GM23338 (cell line): ENCODE results near the gene NTM. TPM values are rescaled to one million over a fixed set of nuclear protein-coding genes. Genes with fewer than 3 reads are reported as not detected.

Experiments used
- ATAC-seq: fragments of 200-7000 bp; cut with Tn5 transposase; 3 replicates; pipeline ENCODE4 v1.9.1; 2020
- DNase-seq: peaks from one replicate; pipeline ENCODE4 v3.0.0-alpha.2; 2015; ENCODE audit warnings: low spot score
- H2AFZ ChIP-seq: fragments of 200-600 bp; sonication (generic); 2 replicates; pipeline ENCODE4 v1.8.0; 2016; ENCODE audit warnings: antibody characterized with exemption, mild to moderate bottlenecking, moderate library complexity
- H3F3A ChIP-seq: fragments of 200-600 bp; sonication (generic); replicated peaks from 2 replicates; pipeline ENCODE4 v1.8.0; 2017; ENCODE audit warnings: antibody characterized with exemption, mixed run types, low read depth
- H3K27ac ChIP-seq: fragments of 200-600 bp; sonication (generic); 2 replicates; pipeline ENCODE4 v1.6.1; 2016; ENCODE audit warnings: low read depth
- H3K27me3 ChIP-seq: fragments of 200-600 bp; sonication (generic); 2 replicates; pipeline ENCODE4 v1.8.0; 2016; ENCODE audit warnings: mild to moderate bottlenecking, mixed run types, moderate library complexity; ENCODE audit not compliant: insufficient read depth
- H3K36me3 ChIP-seq: fragments of 200-600 bp; sonication (generic); 2 replicates; pipeline ENCODE4 v1.8.0; 2016; ENCODE audit warnings: mild to moderate bottlenecking; ENCODE audit not compliant: insufficient read depth
- H3K4me1 ChIP-seq: fragments of 200-600 bp; sonication (generic); 2 replicates; pipeline ENCODE4 v1.8.0; 2016; ENCODE audit warnings: mild to moderate bottlenecking, moderate library complexity; ENCODE audit not compliant: insufficient read depth
- H3K4me2 ChIP-seq: fragments of 200-600 bp; sonication (generic); 2 replicates; pipeline ENCODE4 v1.7.1; 2017; ENCODE audit warnings: mixed run types
- H3K4me3 ChIP-seq: fragments of 200-600 bp; sonication (generic); 2 replicates; pipeline ENCODE4 v1.6.1; 2016; ENCODE audit warnings: mixed run types
- H3K79me2 ChIP-seq: fragments of 200-600 bp; sonication (generic); replicated peaks from 2 replicates; pipeline ENCODE4 v1.8.0; 2017; ENCODE audit warnings: mild to moderate bottlenecking; ENCODE audit not compliant: insufficient read depth
- H3K9me2 ChIP-seq: fragments of 200-600 bp; sonication (generic); 2 replicates; pipeline ENCODE4 v1.8.0; 2017; ENCODE audit not compliant: insufficient read depth
- H4K20me1 ChIP-seq: fragments of 200-600 bp; sonication (generic); replicated peaks from 2 replicates; pipeline ENCODE4 v1.8.0; 2017; ENCODE audit warnings: mild to moderate bottlenecking; ENCODE audit not compliant: insufficient read depth
- H3K27ac Mint-ChIP-seq: 2 replicates; pipeline ENCODE4 v1.8.0; 2020; ENCODE audit warnings: inconsistent platforms, mild to moderate bottlenecking, moderate library complexity, mixed read lengths
- H3K27me3 Mint-ChIP-seq: 3 replicates; pipeline ENCODE4 v1.8.0; 2022; ENCODE audit warnings: low read depth, mild to moderate bottlenecking, moderate library complexity, mixed read lengths, inconsistent platforms; ENCODE audit not compliant: insufficient read depth, poor library complexity
- H3K36me3 Mint-ChIP-seq: 3 replicates; pipeline ENCODE4 v1.8.0; 2021; ENCODE audit warnings: low read depth, mild to moderate bottlenecking, inconsistent platforms, moderate library complexity, mixed read lengths
- H3K4me1 Mint-ChIP-seq: 3 replicates; pipeline ENCODE4 v1.8.0; 2020; ENCODE audit warnings: mild to moderate bottlenecking, inconsistent platforms, mixed read lengths
- H3K4me3 Mint-ChIP-seq: 3 replicates; pipeline ENCODE4 v1.8.0; 2021; ENCODE audit warnings: moderate library complexity, mild to moderate bottlenecking, inconsistent platforms, mixed read lengths
- H3K9me3 Mint-ChIP-seq: 3 replicates; pipeline ENCODE4 v1.8.0; 2020; ENCODE audit warnings: moderate library complexity, mild to moderate bottlenecking, inconsistent platforms, mixed read lengths
- EZH2phosphoT487 ChIP-seq: fragments of 200-600 bp; sonication (generic); IDR thresholded peaks from one replicate; pipeline ENCODE4 v1.8.1; 2018; ENCODE audit warnings: antibody characterized with exemption; ENCODE audit not compliant: unreplicated experiment
- NANOG ChIP-seq: IDR thresholded peaks from 2 replicates; pipeline ENCODE4 v1.6.1; 2016; ENCODE audit warnings: antibody characterized with exemption, borderline replicate concordance
- STAT1 ChIP-seq: IDR thresholded peaks from one replicate; pipeline ENCODE4 v1.6.1; 2016; ENCODE audit warnings: antibody characterized with exemption; ENCODE audit not compliant: unreplicated experiment
- polyA plus RNA-seq: library from polyadenylated mRNA; unstranded; fragments of >200 nt; fragmentation: Nextera tagmentation; extraction: Ambion mirVana; gene quantifications from 2 replicates; pipeline ENCODE4 v1.2.1, GENCODE V29; 2016
- total RNA-seq: library from RNA; depleted of rRNA; stranded (reverse); fragments of >200 nt; shearing (Covaris generic); gene quantifications from 2 replicates; pipeline ENCODE4 v1.2.3, GENCODE V29; 2014
- TF ChIP-seq, protein P1 (sequence below): fragments of 250-450 bp; sonication (Bioruptor Pico); IDR thresholded peaks from 2 replicates; pipeline ENCODE4 v1.5.0; 2020; ENCODE audit warnings: mild to moderate bottlenecking, moderate library complexity
- TF ChIP-seq, protein P2 (sequence below): IDR thresholded peaks from 2 replicates; pipeline ENCODE4 v1.6.1; 2016; ENCODE audit warnings: antibody characterized with exemption

NTM gene
- total and polyA plus RNA-seq, 2 experiments from 2014 or later: 10.6 to 14.6 TPM

DNA sequence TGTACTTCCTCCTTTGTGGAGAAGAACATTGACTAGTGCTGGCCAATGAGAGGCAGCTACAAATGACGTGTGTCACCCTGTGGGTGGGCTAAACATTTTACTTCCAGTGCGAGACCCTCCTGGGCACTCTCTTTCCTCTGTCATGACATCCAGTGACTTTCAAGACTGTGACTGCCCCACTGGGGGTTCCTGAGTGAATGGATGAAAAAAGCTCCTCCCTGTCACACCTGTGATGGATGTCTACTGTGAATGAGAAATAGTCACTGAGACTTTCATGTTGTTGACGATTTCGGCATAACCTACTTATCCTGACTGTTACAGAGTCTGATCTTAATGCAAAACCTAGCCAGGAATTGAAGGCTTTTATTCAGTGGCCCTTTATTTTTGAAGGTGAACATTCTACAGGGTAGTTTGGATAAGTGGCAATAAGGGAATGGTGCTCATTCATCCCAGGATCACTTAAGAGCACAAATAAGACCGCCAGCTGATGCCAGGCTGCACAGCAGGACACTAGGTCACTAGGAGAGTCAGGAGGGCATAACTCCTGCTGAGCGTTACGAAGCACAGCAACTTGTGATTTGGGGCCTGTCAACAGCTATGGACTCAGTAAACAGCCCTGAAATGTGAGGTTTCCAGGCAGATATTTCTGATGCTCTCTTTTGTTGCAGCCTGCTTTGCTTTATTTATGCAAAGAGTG lies 636.6 kb downstream of the NTM start:
- Histone ChIP-seq H3F3A (no peaks in the 10 kb centered on the region), H3K4me1 (peaks cover 32% of the 10 kb centered on the region), H2AFZ (no peak overlapping the region), H3K79me2 (no peaks in the 10 kb centered on the region), H4K20me1 (no peaks in the 10 kb centered on the region), H3K27me3 (no peaks in the 10 kb centered on the region), H3K9me2 (no peaks in the 10 kb centered on the region; the same call in 1 of the 2 replicates), H3K4me2 (no peak overlapping the region), H3K36me3 (no peaks in the 10 kb centered on the region), H3K27ac (no peak overlapping the region), H3K4me3 (no peak overlapping the region)
- Mint-ChIP-seq H3K27ac (no peak overlapping the region), H3K27me3 (peaks cover 3% of the 10 kb centered on the region), H3K4me1 (peaks cover 48% of the 10 kb centered on the region), H3K9me3 (no peaks in the 10 kb centered on the region), H3K4me3 (no peak overlapping the region), H3K36me3 (no peaks in the 10 kb centered on the region)
- TF ChIP-seq EZH2phosphoT487 (no peak), STAT1 (no peak), NANOG (no peak)
- TF ChIP-seq, protein P1, sequence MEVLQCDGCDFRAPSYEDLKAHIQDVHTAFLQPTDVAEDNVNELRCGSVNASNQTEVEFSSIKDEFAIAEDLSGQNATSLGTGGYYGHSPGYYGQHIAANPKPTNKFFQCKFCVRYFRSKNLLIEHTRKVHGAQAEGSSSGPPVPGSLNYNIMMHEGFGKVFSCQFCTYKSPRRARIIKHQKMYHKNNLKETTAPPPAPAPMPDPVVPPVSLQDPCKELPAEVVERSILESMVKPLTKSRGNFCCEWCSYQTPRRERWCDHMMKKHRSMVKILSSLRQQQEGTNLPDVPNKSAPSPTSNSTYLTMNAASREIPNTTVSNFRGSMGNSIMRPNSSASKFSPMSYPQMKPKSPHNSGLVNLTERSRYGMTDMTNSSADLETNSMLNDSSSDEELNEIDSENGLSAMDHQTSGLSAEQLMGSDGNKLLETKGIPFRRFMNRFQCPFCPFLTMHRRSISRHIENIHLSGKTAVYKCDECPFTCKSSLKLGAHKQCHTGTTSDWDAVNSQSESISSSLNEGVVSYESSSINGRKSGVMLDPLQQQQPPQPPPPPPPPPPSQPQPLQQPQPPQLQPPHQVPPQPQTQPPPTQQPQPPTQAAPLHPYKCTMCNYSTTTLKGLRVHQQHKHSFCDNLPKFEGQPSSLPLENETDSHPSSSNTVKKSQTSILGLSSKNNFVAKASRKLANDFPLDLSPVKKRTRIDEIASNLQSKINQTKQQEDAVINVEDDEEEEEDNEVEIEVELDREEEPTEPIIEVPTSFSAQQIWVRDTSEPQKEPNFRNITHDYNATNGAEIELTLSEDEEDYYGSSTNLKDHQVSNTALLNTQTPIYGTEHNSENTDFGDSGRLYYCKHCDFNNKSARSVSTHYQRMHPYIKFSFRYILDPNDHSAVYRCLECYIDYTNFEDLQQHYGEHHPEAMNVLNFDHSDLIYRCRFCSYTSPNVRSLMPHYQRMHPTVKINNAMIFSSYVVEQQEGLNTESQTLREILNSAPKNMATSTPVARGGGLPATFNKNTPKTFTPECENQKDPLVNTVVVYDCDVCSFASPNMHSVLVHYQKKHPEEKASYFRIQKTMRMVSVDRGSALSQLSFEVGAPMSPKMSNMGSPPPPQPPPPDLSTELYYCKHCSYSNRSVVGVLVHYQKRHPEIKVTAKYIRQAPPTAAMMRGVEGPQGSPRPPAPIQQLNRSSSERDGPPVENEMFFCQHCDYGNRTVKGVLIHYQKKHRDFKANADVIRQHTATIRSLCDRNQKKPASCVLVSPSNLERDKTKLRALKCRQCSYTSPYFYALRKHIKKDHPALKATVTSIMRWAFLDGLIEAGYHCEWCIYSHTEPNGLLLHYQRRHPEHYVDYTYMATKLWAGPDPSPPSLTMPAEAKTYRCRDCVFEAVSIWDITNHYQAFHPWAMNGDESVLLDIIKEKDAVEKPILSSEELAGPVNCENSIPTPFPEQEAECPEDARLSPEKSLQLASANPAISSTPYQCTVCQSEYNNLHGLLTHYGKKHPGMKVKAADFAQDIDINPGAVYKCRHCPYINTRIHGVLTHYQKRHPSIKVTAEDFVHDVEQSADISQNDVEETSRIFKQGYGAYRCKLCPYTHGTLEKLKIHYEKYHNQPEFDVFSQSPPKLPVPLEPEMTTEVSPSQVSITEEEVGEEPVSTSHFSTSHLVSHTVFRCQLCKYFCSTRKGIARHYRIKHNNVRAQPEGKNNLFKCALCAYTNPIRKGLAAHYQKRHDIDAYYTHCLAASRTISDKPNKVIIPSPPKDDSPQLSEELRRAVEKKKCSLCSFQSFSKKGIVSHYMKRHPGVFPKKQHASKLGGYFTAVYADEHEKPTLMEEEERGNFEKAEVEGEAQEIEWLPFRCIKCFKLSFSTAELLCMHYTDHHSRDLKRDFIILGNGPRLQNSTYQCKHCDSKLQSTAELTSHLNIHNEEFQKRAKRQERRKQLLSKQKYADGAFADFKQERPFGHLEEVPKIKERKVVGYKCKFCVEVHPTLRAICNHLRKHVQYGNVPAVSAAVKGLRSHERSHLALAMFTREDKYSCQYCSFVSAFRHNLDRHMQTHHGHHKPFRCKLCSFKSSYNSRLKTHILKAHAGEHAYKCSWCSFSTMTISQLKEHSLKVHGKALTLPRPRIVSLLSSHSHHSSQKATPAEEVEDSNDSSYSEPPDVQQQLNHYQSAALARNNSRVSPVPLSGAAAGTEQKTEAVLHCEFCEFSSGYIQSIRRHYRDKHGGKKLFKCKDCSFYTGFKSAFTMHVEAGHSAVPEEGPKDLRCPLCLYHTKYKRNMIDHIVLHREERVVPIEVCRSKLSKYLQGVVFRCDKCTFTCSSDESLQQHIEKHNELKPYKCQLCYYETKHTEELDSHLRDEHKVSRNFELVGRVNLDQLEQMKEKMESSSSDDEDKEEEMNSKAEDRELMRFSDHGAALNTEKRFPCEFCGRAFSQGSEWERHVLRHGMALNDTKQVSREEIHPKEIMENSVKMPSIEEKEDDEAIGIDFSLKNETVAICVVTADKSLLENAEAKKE (CRISPR knock-in tag): no peak
- TF ChIP-seq, protein P2, sequence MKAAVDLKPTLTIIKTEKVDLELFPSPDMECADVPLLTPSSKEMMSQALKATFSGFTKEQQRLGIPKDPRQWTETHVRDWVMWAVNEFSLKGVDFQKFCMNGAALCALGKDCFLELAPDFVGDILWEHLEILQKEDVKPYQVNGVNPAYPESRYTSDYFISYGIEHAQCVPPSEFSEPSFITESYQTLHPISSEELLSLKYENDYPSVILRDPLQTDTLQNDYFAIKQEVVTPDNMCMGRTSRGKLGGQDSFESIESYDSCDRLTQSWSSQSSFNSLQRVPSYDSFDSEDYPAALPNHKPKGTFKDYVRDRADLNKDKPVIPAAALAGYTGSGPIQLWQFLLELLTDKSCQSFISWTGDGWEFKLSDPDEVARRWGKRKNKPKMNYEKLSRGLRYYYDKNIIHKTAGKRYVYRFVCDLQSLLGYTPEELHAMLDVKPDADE: no peak
- DNase-seq (no peak), ATAC-seq (no peak)
